T1000 (cell line): ENCODE results near the gene FUT8.
"Not testable (repeated sequence)": the region's sequence is repeated elsewhere in the genome, so short reads cannot be mapped to it uniquely, and the experiment has no call there.

Experiments used
- DNase-seq: peaks from one replicate; lab custom pipeline; 2025; ENCODE audit warnings: mixed read lengths; lab: John Stamatoyannopoulos, UW

FUT8 gene

DNA sequence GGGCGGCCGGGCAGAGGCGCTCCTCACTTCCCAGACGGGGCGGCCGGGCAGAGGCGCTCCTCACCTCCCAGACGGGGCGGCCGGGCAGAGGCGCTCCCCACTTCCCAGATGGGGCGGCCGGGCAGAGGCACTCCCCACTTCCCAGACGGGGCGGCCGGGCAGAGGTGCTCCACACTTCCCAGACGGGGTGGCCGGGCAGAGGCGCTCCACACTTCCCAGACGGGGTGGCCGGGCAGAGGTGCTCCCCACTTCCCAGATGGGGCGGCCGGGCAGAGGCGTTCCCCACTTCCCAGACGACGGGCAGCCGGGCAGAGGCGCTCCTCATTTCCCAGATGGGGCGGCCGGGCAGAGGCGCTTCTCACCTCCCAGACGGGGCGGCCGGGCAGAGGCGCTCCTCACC, 304.3 kb downstream of the FUT8 start:
- not testable (repeated sequence) for DNase-seq

DNA sequence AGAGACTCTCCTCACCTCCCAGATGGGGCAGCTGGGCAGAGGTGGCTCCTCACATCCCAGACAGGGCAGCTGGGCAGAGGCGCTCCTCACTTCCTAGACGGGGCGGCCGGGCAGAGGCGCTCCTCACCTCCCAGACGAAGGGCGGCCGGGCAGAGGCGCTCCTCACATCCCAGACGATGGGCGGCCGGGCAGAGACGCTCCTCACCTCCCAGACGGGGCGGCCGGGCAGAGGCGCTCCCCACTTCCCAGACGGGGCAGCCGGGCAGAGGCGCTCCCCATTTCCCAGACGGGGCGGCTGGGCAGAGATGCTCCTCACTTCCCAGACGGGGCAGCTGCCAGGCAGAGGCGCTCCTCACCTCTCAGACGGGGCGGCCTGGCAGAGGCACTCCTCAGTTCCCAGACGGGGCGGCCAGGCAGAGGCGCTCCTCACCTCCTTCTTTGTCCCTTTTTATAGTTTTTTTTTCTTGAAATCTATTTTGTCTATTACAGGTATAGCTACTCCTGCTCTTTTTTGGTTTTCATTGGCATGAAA, 304.9 kb downstream of the FUT8 start:
- DNase-seq = not testable (repeated sequence)

DNA sequence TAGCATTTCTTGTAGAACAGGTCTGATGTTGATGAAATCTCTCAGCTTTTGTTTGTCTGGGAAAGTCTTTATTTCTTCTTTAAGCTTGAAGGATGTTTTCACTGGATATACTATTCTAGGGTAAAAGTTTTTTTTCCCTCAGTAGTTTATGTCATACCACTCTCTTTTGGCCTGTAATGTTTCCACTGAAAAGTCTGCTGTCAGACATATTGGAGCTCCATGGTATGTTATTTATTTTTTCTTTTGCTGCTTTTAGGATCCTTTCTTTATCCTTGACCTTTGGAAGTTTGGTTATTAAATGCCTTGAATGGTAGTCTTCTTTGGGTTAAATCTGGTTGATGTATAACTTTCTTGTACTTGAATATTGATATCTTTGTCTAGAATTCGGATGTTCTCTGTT, 306.1 kb downstream of the FUT8 start:
- DNase-seq = no peak

DNA sequence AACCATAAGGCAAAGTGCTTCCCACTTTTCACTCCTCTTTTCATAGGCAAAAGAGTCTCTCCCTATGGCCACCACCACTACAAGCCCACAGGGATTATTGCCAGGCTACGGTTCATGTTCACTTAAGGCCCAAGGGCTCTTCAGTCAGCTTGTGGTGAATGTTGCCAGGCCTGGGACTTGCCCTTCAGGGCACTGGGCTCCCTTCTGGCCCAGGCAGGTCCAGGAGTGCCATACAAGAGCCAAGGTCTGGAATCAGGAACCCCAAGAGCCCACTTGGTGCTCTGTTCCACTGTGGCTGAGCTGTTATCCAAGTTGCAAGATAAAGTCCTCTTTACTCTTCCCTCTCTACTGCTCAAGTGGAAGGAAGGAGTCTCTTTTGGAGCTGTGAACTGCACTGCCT, 307.6 kb downstream of the FUT8 start:
- no peak for DNase-seq

DNA sequence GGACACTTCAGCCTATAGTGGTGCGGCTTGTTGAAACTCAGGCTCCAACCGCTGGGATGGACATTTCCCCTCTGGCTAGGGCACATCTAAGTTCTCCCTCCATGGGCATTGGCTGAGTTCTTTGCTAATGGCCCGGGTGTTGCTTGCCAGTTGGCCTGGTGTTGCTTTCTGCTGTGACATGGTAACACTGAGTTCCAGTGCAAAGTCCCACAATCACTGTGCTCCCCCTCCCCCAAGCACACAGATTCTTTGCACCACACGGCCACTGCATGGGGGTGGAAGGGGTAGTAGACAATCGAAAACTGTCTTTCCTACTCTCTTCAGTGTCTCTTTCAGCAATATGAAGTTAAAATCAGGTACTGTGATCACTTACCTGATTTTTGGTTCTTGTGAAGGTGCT, 308.2 kb downstream of the FUT8 start:
- DNase-seq = no peak

DNA sequence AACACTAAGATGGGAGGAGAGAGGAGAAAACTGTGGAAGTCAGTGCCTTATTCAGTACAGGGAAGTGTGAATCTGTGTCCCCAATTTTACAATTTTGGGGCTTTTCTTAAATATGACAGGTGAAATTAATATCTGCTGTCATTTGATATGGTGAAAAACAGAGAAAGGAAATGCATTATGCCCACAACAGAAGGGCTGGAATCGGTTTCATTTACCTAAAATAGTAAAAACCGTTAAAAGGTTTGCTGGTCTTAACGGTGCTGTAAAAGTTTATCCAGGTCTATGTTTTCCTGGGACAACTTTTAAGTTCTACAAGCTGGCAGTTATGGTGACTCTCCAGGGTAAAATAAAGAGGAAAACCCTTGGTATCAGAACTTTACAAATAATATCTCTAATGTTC, 310.8 kb downstream of the FUT8 start:
- DNase-seq = no peak

DNA sequence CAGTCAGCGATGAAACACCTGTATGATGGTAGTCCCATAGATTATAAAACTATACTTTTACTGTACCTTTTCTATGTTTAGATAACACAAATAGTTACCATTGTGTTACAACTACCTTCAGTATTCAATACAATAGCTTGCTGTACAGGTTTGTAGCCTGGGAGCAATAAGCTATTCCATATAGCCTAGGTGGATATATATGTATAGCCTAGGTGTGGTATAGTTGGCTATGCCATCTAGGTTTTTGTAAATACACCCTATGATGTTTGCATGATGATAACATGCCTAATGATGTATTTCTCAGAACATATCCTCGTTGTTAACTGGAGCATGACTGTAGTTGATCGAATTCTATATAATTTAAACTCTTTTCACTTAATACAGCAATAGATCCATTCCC, 316.1 kb downstream of the FUT8 start:
- no peak for DNase-seq

DNA sequence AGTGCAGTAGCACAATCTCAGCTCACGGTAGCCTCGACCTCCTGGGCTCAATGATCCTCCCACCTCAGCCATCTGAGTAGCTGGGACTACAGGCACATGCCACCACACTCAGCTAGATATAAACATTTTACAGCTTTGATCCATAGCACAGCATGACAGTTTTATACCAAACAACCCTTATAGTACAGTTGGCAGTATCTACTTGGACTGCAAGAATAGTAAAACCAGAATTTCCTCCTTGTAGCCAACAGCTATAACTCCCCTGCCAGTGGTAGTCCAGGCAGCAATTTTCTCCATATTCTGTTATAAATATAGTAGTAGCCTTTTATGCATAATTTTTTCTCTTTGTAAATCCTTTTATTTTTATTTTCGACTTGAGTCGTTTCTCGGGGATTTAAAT, 317.0 kb downstream of the FUT8 start:
- no peak for DNase-seq

DNA sequence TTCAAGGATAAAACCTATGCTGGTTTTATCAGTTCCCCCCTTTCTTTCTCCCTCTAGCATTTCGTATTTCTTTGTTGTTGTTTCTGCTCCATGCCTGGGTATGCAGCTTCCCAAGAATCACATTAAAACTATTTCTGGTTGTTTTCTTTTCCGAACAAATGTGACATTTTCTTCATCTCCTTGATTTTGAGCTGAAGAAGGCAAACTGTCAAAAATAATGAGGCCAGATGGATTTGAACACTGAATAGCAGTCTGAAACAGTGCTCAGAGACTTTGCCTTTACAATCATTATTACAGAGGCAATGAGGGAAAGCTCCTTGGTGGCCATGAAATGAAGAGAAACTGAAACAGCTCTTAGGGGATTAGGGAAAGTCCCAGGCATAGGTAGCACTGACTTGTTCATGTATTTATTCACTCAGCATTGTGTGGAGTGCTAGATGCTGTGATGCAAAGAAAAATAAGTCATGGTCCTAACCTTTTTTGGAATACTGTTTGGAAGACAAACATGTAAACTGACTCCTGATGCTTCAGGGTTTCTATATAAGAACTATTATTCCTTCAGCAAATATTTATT, 319.5 kb downstream of the FUT8 start:
- no peak for DNase-seq

DNA sequence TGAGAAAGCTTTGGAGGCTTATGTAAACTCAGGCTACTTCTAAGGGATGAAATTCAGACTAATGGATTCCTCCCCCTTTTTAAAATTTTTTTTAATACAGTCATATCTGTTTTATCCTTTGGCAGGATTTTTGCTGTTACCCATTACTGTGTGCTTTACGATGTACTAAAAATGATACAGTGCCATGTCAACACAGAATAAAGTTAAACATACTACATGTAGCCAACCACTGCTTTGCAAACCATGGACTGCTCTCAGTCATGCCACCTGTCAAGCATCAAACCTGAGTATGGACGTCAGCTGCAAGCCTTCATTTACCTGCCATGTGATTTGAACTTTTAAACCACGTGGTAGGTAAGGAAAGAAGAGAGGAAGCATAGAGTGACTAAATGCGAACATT, 325.8 kb downstream of the FUT8 start:
- no peak for DNase-seq

DNA sequence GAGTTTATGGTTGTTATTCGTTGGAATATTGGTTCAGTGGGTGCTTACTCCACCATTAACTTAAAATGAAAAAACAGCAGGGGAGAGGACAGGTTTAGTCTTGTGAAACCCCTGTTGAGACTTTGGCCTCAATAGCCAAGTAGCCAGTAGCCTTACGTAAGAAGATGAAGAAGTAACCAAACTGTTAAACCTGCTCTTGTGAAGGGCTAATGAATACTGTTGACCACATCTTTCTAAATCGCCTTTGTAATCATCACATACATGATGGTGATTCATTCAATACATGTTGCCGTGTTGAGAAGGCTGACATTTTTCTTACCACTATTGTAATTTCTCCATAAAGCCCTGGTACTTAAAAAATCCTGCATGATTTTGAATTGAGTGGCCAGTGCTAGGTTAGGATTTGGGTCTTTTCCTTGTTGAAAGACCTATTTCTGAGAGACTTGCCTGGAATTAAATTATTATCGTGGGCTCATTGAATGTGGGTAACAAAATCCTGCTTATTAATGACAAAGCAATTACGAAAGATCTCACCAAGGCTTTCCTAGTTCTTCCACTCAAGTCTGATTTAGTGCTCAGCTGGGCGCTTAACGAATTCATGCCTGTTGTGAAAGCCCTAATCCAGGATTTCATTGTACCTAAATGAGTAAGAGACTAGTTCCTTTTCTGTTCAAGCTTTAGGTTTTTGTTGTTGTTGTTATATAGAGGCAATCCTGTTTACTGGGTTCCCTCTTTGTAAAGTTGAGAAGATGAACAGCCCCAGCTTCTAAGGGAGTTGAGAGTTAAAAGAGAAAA, 333.1 kb downstream of the FUT8 start:
- no peak for DNase-seq

DNA sequence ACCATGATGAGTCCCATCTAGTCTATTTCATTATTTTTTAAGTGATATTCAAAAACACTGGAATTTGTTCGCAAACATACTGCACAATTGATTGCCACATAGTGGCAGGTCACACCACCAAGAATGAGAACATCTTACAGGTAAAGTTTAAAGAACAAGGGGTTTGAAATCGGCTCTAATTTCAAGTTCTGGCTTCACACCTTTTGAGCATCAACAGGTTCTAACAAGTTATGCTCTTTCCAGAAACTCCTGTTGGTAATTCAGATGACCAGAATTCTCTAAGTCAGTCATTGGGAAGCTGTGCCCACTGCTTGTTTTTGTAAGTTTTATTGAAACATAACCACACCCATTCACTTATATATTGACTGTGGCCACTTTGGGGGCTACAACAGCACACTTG, 336.3 kb downstream of the FUT8 start:
- DNase-seq = no peak

DNA sequence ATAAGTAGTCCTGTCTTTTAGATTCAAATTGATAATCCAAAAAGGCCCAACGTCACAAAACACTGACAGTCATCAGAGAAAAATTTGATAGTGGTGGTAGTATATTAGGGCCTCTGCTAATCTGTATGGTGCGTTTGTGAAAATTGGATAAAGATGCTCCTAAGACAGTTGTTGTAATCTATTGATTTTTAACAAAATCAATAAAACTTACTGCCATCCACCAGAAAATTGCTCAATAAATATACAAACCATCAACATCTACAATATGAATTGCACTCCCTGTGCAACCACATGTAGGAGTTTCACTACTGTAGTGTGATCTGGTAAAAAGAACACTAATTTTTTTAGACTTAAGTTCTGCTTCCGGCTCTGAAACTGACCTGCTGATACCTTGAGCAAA, 336.8 kb downstream of the FUT8 start:
- no peak for DNase-seq

DNA sequence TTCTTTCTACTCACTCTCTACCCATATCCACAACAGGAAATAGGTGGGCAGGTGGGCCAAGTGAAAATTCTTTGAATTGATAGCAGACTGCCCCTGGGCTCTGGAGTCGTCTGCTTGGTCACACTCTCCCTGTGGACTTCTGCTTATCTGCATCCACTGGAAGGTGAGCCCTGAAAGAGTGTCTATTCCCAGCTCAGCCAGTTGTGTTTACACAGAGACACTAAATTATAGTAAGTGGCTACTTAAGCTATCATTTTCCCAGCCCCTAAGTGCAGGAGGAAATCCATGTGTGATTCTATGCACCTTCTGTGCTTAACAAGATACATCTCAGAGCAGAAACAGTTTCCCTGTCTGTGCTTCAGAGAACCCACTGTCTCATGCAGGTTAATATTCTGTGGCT, 338.4 kb downstream of the FUT8 start:
- DNase-seq = no peak

DNA sequence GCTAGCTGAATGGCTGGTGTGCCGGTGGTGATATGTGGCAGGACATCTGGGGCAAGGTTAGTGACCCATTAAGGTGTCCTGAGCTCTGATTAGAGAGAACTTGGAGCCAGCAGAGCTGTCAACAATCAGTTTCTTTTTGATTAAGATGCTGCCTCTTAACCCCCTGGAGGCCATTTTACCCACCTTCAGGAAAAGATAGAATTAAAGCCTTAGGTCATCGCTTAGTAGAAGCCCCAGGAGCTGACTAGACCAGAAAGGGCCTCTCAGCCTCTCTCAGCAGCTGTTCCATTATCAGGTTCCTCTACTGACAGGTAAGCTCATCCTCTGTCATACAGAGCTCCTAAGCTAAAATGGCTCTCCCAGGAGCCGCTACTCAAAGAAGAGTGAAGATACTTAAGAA, 339.0 kb downstream of the FUT8 start:
- DNase-seq = no peak

DNA sequence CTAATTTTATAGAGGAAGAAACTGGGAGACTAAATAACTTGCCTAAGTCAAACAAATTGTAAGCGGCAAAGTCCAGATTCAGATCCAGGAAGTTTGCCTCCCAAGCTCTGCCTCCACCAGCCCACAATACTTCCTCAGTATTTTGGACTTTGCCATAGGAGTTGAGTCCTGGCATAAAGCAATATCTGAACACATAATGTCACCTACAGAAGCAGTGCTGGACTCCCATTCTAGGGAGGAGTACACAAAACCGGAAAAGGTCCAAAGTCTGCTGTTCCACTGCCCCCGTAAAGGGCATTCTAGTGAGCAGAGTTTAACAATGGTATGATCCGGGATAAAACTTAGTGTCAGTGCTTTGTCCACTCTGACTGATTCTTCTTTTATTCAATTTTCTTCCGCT, 340.5 kb downstream of the FUT8 start:
- DNase-seq = no peak

DNA sequence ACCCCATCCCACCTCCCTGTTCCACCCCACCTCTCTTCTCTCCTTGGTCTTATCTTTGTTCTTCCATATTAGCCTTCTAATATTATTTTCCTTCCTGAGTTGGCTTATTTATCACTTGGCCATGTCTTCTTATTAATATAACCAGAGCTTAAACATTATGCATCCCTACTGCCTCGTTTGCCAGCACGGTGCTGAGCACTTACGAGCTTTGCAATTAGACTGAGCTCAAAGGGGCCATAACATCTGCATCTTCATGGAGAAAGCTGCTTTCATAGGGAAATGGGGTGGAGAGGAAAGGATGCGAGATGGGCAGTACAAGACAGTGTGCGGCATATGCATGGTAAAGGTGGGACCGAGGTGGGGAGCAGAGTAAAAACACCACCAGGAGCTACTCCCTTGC, 342.8 kb downstream of the FUT8 start:
- DNase-seq = no peak

DNA sequence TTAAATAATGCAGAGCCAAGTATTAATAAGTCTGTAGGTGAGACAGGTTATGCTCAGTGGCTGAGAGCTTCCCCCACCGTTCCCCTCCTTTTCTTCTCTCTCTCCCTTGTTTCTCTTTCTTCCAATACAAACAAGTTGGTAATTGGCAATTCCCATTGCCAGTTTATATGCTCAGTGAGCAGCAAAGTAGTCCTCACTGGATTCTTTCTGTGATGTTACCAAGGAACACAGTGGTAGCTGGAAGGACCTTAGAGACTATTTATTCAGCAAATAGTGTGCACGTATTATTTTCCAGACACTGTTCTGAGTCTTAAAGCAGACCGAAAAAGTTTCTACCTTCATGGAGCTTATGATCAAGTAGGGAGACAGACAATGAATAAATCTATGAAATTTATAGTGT, 344.4 kb downstream of the FUT8 start:
- DNase-seq = no peak

DNA sequence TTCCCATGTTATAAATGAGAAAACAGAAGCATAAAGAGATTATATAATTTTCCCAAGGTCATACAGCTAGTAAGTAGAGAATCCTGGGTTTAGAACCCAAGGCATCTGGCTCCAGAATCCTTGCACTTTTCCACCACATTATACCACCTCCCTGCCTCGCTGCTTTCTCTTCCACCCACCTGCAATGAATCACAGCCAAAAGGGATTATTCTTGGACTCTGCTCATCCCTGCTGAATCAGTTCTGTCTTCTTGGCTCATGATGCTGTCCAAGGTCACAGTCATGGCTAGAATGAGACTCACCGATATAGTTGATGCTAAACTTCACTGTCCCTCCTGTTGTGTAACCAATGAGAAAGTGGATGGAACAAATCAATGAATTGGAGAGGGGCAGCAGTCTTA, 356.6 kb downstream of the FUT8 start:
- DNase-seq = no peak

DNA sequence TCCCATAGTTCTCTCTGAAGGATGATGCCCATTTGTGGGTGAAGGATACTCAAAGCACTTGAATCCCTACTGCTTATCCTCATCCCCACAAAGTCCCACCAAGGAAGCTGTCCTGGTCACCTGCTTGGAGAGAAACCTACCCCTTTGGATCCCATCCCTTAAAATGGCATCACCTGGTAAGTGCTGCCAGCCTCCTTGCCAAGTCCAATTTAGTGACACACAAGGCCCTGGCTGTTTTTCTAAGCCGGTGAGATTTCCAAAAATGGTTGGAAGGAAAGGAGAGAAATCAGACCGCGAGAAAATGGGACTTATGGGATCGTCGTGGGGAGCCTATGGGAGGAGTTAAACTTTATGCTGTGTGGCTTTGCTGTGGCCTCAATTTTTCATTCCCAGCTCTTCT, 358.2 kb downstream of the FUT8 start:
- no peak for DNase-seq

DNA sequence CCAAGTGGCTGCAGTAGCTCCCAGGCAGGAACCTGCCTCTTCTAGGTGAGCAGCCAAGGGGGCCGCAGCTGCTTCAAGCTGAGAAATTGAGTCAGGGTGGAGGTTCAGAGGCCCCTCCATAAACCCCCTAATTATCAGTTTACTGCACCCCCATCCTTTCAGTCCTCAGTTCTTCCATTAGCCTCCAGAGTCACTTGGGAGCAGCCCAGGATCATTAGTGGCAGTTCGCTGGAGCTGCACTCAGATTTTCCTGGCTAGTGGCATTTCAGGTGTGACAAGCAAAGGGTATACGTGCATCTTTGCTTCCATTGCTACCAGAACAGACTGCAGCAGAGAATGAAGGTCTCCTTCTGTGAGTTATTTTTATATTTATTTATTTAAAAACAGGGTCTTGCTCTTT, 358.7 kb downstream of the FUT8 start:
- no peak for DNase-seq

DNA sequence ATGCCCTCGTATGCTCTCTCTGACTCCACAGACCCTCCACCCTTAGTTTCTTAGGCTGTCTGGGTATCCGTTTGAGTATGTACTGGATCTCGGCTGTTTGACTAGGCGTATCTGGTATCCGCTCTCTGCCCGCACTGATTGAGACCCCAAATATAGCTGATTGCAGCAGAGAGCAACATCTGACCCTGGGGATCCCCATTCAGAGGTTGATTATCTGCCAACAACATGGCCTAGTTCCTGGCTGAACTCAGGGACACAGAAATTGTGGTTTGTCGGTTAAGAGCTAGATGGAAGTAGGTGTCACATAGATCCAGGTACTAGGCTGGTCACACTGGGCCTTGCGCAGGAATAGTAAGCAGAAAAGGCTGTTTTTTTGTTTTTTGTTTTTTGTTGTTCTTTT, 359.9 kb downstream of the FUT8 start:
- no peak for DNase-seq

DNA sequence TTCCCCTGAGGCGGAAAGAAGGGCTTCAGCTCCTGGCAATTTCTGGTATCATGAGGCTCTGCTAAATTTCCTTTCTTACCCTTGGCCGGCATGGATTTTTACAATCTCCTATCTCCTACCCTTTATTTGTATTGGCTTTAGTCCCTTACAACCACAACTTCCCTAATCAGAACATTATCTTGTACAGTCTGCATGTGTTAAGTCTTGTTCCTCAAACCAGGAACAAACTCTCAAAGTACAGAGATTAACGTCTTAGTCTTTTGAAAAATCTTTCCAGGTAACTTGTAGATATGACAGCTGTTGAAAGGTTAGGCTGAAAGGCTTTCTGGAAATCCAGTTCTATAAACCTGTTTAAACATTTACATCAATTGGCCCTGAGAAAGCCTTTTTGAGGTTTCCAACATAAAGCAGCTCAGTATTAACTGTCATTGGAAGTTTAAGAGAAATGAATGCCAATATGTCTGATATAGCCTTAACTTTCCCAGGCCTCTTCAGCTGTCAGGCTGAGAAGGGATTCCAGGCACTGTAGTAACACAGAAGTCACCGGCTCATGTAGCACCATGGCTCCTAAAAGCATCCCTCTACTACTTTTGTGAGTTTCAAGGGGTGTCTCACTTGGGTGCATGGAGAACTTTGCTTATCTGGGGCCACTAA, 360.5 kb downstream of the FUT8 start:
- no peak for DNase-seq
